ENCODE data around the gene TNFRSF17.

DNA sequence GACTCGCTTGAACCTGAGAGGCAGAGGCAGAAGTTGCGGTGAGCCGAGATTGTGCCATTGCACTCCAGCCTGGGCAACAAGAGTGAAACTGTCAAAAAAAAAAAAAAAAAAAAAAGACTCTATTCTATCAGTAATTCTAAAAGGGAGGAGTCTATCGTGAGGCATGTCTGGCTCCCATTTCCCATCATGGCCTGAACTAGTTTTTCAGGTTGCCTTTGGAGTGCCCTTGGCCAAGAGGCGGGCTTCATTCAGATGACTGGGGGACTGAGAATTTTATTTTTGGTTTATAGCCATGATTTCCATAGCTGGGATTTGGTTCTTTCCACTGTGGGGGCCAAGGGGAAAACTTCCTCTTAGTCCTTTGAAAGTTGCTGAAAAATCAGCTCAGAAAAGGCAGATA lies 8.1 kb downstream of the TNFRSF17 start:
- TF ChIP-seq CTCF (conservative IDR thresholded peaks at IDR 0.05 in 1 of 2, IDR thresholded peaks at IDR 0.05 in 1 of 2; ENCODE audit: low read depth in 1 of 2, low read length in 2 of 2) (no peak), EZH2 (IDR thresholded peaks at IDR 0.05; ENCODE audit: low read length, missing control alignments) (no peak)

Measured in fibroblast of lung (primary cell).